ENCODE results near the gene PDCD6IP. TPM values are rescaled to one million over a fixed set of nuclear protein-coding genes. Genes with fewer than 3 reads are reported as not detected.

The PDCD6IP gene
- total and polyA plus RNA-seq, 2 experiments from 2014 or later: 45.1 to 185 TPM

DNA sequence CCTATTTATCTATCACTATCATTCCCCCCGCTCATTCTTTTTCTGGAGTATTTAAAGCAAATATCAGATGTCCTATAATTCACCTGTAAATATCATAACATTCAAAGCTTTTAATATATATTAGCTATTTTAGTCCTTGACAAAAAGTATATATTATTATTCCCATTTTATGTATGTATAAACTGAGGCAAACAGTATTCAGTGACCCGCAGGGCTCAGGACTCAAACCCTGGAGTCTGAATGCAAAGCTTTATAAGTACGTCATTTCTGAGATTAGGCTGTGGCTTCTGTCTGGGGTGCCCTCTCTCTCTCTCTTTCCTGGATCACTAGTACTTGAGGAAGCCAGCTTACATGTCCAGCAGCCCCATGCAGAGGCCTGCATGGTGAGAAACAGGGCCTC, 20.4 kb upstream of the PDCD6IP start:
- Histone ChIP-seq H3K4me1 (ENCODE audit: insufficient read depth) (no peaks in the 10 kb centered on the region), H3K4me2 (no peak overlapping the region), H4K20me1 (replicated peaks; ENCODE audit: insufficient read depth) (no peaks in the 10 kb centered on the region; the same call in 1 of the 2 replicates), H3K4me3 (no peak overlapping the region), H3K27me3 (ENCODE audit: insufficient read depth) (no peaks in the 10 kb centered on the region), H3K79me2 (replicated peaks; ENCODE audit: insufficient read depth) (no peaks in the 10 kb centered on the region), H3K27ac (ENCODE audit: low read depth) (no peak overlapping the region), H3F3A (replicated peaks; ENCODE audit: low read depth) (no peaks in the 10 kb centered on the region), H2AFZ (no peak overlapping the region), H3K9me2 (ENCODE audit: insufficient read depth) (no peaks in the 10 kb centered on the region), H3K36me3 (ENCODE audit: insufficient read depth) (no peaks in the 10 kb centered on the region)
- H3K4me1 Mint-ChIP-seq: no peaks in the 10 kb centered on the region
- ATAC-seq (no peak), DNase-seq (ENCODE audit: low spot score) (no peak)
- H3K4me3 Mint-ChIP-seq: no peak overlapping the region
- no peak overlapping the region for H3K27ac Mint-ChIP-seq
- no peaks in the 10 kb centered on the region for H3K9me3 Mint-ChIP-seq
- no peaks in the 10 kb centered on the region for H3K36me3 Mint-ChIP-seq (ENCODE audit: low read depth)
- TF ChIP-seq JUNB (IDR thresholded peaks at IDR 0.05; ENCODE audit: unreplicated experiment): no peak
- TF ChIP-seq POLR2AphosphoS5 (IDR thresholded peaks at IDR 0.05; ENCODE audit: low read depth): no peak
- TF ChIP-seq NANOG (IDR thresholded peaks at IDR 0.05; ENCODE audit: borderline replicate concordance): no peak
- TF ChIP-seq, protein P1, sequence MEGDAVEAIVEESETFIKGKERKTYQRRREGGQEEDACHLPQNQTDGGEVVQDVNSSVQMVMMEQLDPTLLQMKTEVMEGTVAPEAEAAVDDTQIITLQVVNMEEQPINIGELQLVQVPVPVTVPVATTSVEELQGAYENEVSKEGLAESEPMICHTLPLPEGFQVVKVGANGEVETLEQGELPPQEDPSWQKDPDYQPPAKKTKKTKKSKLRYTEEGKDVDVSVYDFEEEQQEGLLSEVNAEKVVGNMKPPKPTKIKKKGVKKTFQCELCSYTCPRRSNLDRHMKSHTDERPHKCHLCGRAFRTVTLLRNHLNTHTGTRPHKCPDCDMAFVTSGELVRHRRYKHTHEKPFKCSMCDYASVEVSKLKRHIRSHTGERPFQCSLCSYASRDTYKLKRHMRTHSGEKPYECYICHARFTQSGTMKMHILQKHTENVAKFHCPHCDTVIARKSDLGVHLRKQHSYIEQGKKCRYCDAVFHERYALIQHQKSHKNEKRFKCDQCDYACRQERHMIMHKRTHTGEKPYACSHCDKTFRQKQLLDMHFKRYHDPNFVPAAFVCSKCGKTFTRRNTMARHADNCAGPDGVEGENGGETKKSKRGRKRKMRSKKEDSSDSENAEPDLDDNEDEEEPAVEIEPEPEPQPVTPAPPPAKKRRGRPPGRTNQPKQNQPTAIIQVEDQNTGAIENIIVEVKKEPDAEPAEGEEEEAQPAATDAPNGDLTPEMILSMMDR (conservative IDR thresholded peaks at IDR 0.05; ENCODE audit: low read depth in 2 of 2): no peak
- TF ChIP-seq, protein P2, sequence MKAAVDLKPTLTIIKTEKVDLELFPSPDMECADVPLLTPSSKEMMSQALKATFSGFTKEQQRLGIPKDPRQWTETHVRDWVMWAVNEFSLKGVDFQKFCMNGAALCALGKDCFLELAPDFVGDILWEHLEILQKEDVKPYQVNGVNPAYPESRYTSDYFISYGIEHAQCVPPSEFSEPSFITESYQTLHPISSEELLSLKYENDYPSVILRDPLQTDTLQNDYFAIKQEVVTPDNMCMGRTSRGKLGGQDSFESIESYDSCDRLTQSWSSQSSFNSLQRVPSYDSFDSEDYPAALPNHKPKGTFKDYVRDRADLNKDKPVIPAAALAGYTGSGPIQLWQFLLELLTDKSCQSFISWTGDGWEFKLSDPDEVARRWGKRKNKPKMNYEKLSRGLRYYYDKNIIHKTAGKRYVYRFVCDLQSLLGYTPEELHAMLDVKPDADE (IDR thresholded peaks at IDR 0.05): no peak
- no peak for TF ChIP-seq EZH2phosphoT487 (IDR thresholded peaks at IDR 0.05; ENCODE audit: unreplicated experiment)
- TF ChIP-seq ZNF114 (CRISPR knock-in tag; IDR thresholded peaks at IDR 0.05): no peak
- no peak for TF ChIP-seq ZNF331 (CRISPR knock-in tag; IDR thresholded peaks at IDR 0.05; ENCODE audit: low read depth)
- TF ChIP-seq ZNF462 (CRISPR knock-in tag; IDR thresholded peaks at IDR 0.05): no peak
- TF ChIP-seq, protein P3, sequence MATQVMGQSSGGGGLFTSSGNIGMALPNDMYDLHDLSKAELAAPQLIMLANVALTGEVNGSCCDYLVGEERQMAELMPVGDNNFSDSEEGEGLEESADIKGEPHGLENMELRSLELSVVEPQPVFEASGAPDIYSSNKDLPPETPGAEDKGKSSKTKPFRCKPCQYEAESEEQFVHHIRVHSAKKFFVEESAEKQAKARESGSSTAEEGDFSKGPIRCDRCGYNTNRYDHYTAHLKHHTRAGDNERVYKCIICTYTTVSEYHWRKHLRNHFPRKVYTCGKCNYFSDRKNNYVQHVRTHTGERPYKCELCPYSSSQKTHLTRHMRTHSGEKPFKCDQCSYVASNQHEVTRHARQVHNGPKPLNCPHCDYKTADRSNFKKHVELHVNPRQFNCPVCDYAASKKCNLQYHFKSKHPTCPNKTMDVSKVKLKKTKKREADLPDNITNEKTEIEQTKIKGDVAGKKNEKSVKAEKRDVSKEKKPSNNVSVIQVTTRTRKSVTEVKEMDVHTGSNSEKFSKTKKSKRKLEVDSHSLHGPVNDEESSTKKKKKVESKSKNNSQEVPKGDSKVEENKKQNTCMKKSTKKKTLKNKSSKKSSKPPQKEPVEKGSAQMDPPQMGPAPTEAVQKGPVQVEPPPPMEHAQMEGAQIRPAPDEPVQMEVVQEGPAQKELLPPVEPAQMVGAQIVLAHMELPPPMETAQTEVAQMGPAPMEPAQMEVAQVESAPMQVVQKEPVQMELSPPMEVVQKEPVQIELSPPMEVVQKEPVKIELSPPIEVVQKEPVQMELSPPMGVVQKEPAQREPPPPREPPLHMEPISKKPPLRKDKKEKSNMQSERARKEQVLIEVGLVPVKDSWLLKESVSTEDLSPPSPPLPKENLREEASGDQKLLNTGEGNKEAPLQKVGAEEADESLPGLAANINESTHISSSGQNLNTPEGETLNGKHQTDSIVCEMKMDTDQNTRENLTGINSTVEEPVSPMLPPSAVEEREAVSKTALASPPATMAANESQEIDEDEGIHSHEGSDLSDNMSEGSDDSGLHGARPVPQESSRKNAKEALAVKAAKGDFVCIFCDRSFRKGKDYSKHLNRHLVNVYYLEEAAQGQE (IDR thresholded peaks at IDR 0.05; ENCODE audit: unreplicated experiment): no peak
- no peak for TF ChIP-seq STAT1 (IDR thresholded peaks at IDR 0.05; ENCODE audit: unreplicated experiment)
- peaks cover 2% of the 10 kb centered on the region for H3K27me3 Mint-ChIP-seq (ENCODE audit: insufficient read depth, low read depth, poor library complexity)
